ENCODE measurements around the gene CYP2A6. TPM values are rescaled to one million over a fixed set of nuclear protein-coding genes. Genes with fewer than 3 reads are reported as not detected.

Gene CYP2A6
- total RNA-seq, 1 experiment from 2014 or later: 0.28 TPM

DNA sequence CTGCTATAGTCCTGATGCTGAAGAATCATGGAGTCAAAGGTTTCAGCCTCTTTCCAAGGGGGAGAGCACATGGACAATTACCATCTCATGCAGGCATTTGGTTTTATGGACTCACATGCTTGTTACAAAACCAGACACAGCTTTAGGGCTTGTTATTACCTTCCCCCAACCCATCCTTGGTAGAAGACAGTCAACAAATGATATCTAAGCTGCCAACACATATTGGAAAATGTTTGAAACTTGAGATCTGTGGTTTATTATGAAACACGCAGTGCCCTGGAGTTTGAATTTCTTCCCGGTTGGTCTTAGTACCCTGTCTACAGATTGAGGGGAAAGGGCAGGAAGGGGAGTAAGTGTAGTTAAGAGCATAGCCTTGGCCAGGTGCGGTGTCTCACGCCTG, 12.5 kb upstream of the CYP2A6 start:
- Histone ChIP-seq H3K27ac (ENCODE audit: insufficient read length, low read depth, low read length) (no peak overlapping the region), H2BK15ac (ENCODE audit: low read depth, low read length) (no peak overlapping the region), H3K9me3 (ENCODE audit: control insufficient read depth, low read depth, low read length) (no peaks in the 10 kb centered on the region), H2AFZ (ENCODE audit: low read length) (no peak overlapping the region), H3K79me2 (ENCODE audit: insufficient read depth, low read length) (no peaks in the 10 kb centered on the region), H3K79me1 (ENCODE audit: insufficient read depth, low read depth, low read length, poor library complexity, severe bottlenecking) (no peaks in the 10 kb centered on the region), H3K23ac (ENCODE audit: insufficient read length, low read depth, low read length) (no peak overlapping the region), H2BK20ac (ENCODE audit: low read depth, low read length, poor library complexity, severe bottlenecking) (no peak overlapping the region), H2AK5ac (ENCODE audit: insufficient read length, low read length) (no peak overlapping the region), H2BK12ac (ENCODE audit: insufficient read length, low read depth, low read length) (no peak overlapping the region), H3K56ac (ENCODE audit: insufficient read length, low read depth, low read length) (no peak overlapping the region), H4K91ac (ENCODE audit: insufficient read length, low read depth, low read length) (no peak overlapping the region), H3K9ac (ENCODE audit: extremely low read depth, insufficient read length, low read length) (no peak overlapping the region), H3K23me2 (ENCODE audit: insufficient read length, low read depth, low read length, poor library complexity, severe bottlenecking) (no peaks in the 10 kb centered on the region), H4K5ac (ENCODE audit: insufficient read length, low read depth, low read length) (no peak overlapping the region), H3K4ac (ENCODE audit: low read depth, low read length) (no peak overlapping the region), H2BK120ac (ENCODE audit: low read depth, low read length, poor library complexity, severe bottlenecking) (no peak overlapping the region), H3K14ac (ENCODE audit: insufficient read depth, low read length) (no peak overlapping the region), H3K18ac (ENCODE audit: insufficient read length, low read depth, low read length) (no peak overlapping the region), H3K4me2 (ENCODE audit: insufficient read depth, insufficient read length, low read length) (no peak overlapping the region), H3T11ph (ENCODE audit: low read length) (no peak overlapping the region), H2BK5ac (ENCODE audit: insufficient read length, low read length) (no peak overlapping the region), H3K4me1 (ENCODE audit: insufficient read depth, low read length) (no peaks in the 10 kb centered on the region), H4K8ac (replicated peaks; ENCODE audit: insufficient read length, low read depth, low read length) (no peak overlapping the region), H4K20me1 (ENCODE audit: control insufficient read depth, insufficient read depth, insufficient read length) (no peaks in the 10 kb centered on the region), H3K27me3 (ENCODE audit: insufficient read depth, low read length) (no peaks in the 10 kb centered on the region)
- no peak for DNase-seq
- no peaks in the 10 kb centered on the region for H3K36me3 Mint-ChIP-seq (ENCODE audit: insufficient read depth in 1 of 3, low read depth in 3 of 3)
- no peak overlapping the region for H3K4me3 Mint-ChIP-seq
- TF ChIP-seq, protein P1, sequence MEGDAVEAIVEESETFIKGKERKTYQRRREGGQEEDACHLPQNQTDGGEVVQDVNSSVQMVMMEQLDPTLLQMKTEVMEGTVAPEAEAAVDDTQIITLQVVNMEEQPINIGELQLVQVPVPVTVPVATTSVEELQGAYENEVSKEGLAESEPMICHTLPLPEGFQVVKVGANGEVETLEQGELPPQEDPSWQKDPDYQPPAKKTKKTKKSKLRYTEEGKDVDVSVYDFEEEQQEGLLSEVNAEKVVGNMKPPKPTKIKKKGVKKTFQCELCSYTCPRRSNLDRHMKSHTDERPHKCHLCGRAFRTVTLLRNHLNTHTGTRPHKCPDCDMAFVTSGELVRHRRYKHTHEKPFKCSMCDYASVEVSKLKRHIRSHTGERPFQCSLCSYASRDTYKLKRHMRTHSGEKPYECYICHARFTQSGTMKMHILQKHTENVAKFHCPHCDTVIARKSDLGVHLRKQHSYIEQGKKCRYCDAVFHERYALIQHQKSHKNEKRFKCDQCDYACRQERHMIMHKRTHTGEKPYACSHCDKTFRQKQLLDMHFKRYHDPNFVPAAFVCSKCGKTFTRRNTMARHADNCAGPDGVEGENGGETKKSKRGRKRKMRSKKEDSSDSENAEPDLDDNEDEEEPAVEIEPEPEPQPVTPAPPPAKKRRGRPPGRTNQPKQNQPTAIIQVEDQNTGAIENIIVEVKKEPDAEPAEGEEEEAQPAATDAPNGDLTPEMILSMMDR (conservative IDR thresholded peaks at IDR 0.05): no peak
- H3K27me3 Mint-ChIP-seq (ENCODE audit: low read depth): peaks cover 16% of the 10 kb centered on the region
- no peaks in the 10 kb centered on the region for H3K9me3 Mint-ChIP-seq
- H3K27ac Mint-ChIP-seq: no peak overlapping the region
- H3K4me1 Mint-ChIP-seq: no peaks in the 10 kb centered on the region
- WGBS (ENCODE audit: extremely low coverage, insufficient read length, low lambda C conversion rate): no CpG with 5 or more reads among the region's 4 CpGs
